Left ventricle myocardium superior (tissue), 1 donor: ENCODE results near the gene OPRL1. TPM values are rescaled to one million over a fixed set of nuclear protein-coding genes. Genes with fewer than 3 reads are reported as not detected.
"Not testable (repeated sequence)": the region's sequence is repeated elsewhere in the genome, so short reads cannot be mapped to it uniquely, and the experiment has no call there.

Experiments used
- ATAC-seq: fragments of 200-7000 bp; cut with Tn5 transposase; one replicate; pipeline ENCODE4 v1.9.1; 2020; ENCODE audit warnings: mild to moderate bottlenecking, moderate library complexity
- DNase-seq: peaks from one replicate; pipeline ENCODE4 v3.0.0-alpha.2; 2020
- intact Hi-C: fragments of 100-400 bp; cut with micrococcal nuclease; formaldehyde crosslinking; loops from one replicate; pipeline ENCODE4 v1.11.0; 2022
- total RNA-seq: library from RNA; stranded (reverse); fragmentation: NEBNext Ultra II Directional; extraction: Animal tissue kit (Norgen Biotek cat#: 25700); gene quantifications from one replicate; pipeline ENCODE4 v1.2.1, GENCODE V29; 2021
- donor health status: DM: no; HTN: yes; CAD: no; lungs with severe emphysema.

OPRL1 gene
- total RNA-seq, 1 donor from 2014 or later: 0.27 TPM

GRCh38 chr20:64109831-64110391 is 30.0 kb downstream of the OPRL1 start:
- peak; percentile 20 for DNase-seq
- ATAC-seq: no peak
- intact Hi-C loops: no loop called here

DNA sequence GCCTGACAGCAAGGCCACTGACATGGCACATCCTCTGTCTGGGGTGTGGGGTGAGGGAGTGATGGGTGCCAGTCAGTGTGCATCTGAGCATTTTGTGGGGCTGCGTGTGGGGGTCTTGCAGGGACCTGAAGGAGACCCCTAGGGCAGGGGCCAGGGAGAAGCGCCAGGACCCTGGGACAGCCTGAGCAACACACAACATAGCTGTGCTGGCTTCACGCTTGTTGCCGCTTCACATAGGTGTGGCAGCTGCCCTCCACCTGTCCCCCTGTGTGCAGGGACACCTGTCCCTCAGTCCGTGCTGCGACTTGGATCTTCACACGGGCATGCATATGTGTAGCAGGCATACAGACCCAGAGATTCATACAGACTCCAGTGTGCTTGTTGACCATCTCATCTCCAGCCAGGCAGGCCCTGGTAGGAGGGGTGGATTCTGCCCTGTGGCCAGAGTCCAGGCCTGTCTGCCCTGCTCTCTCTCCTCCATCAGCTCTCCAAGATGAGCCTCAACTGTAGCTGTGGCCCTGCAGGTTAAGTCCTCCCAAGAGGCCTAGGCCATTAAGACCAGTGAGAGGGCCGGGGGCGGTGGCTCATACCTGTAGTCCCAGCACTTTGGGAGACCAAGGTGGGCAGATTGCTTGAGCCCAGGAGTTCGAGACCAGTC is 30.7 kb downstream of the OPRL1 start:
- intact Hi-C loops: no loop called here
- ATAC-seq: no peak
- DNase-seq: peak; percentile 20

GRCh38 chr20:64111841-64112641 is 32.2 kb downstream of the OPRL1 start:
- intact Hi-C loops: no loop called here
- DNase-seq (peak; percentile 21), ATAC-seq (no peak)

GRCh38 chr20:64112691-64113443 is 33.0 kb downstream of the OPRL1 start:
- intact Hi-C loops: no loop called here
- DNase-seq: peak; percentile 14
- ATAC-seq: no peak

DNA sequence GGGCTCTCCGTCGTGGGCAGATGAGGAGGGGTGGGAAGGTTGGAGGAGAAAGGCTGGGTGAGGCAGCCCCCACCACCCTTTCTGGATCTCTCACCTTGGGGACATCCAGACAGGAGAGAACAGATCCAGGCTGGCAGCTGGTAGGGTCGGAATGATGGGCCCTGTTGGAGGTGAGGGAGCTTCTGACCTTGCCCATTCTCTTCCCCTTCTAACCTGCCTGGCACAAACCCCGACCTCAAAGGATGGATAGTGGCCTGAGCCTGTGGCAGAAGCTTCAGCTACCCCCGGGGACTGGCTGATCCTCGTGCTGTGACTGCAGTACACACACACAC is 33.5 kb downstream of the OPRL1 start:
- DNase-seq: no peak
- intact Hi-C loops: no loop called here

DNA sequence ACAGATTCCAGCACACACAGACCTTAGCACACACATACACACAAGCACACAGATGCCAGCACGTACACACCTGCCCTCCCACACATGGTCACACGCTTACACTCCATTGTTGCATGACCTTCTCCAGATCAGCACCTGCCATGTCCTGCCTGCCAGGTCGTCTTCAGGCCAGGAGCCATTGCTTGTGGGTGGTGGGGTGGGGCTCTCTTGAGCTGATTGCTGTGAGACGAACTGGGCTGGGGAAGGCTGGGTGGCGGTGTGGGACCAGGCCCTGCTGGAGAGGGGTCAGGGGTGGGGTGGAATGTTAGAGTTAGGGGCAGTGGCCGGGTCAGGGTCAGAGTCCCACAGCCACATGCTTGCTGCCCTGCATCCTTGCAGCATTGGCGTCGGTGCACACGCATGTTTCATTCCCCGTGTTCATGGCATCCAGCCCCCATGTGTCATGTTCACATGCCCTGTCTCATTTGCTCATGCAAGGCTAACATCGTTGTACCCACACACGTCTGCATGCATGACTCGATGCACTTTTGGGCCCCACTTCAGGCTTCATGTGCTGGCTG is 34.0 kb downstream of the OPRL1 start:
- intact Hi-C loops: no loop called here
- no peak for ATAC-seq
- peak; percentile 20 for DNase-seq

More for the DNA sequence above, 33.5 kb downstream of the OPRL1 start:
- ATAC-seq: no peak

GRCh38 chr20:64114356-64114971 is 34.6 kb downstream of the OPRL1 start:
- peak; percentile 7 for DNase-seq
- no peak for ATAC-seq
- intact Hi-C loops: no loop called here

GRCh38 chr20:64115171-64115911 is 35.5 kb downstream of the OPRL1 start:
- DNase-seq (peak; percentile 15), ATAC-seq (no peak)
- intact Hi-C loops: no loop called here

DNA sequence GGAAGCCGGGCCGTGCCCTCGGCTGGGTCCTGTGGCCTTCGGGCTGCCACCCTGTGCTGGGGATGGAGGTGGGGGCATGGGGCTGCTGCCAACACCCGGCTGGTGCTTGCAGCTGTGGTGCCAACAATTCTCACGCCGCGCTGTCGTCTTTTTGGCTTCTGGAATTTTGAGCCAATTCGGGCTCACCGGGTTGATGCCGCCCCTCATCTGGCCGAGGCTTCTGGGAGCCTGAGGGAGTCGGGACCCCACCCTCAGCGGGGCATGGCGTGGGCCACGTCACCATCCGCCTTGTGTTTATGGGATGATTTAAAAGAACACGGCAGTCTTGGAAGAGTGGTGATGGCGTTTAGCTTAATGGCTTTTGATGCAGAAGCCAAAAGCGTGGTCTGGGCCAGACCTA is 36.1 kb downstream of the OPRL1 start:
- intact Hi-C loops: no loop called here
- no peak for ATAC-seq

DNA sequence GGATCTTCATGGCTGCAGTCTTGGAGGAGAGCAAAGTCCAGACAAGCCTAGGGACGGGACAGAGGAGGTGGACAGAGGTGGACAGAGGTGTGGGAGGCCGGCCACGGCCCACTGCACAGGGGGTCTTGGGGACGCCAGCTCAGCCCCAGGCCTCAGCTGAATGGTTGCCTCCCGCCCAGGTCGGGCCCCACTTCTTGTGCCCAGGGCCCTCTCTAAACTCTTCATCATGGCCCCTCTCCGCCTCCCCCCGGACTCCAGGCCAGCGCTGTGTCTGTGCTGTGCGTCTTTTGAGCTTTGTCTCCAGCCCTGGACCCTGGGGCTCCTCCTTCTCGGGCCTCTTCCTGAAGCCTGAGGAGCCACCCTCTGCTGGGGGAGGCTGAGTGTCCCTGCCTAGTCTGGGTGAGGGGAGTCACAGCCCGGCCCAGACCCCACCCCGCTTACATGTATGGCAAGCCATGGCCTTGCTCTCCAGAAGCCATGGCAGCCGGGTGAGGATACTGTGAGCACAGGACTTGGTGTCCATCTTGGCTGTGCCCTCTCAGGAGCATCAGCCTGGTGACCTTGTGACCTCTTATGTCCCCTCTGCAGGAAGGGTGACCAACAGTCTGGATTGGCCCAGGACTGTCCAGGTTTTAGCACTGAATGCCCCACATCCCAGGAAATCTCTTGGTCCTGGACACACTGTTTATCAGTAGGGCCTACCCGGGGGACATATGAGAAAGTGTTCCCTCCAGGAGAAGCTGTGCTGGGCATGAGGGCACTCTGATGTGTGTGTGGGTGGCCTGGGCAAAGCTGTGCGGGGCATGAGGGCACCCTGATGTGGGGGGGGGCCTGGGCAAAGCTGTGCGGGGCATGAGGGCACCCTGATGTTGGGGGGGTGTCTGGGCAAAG is 36.9 kb downstream of the OPRL1 start:
- intact Hi-C loops: no loop called here
- DNase-seq (peak; percentile 15), ATAC-seq (no peak)

More for the DNA sequence above, 36.1 kb downstream of the OPRL1 start:
- DNase-seq: peak; percentile 25

GRCh38 chr20:64117432-64117777 is 37.5 kb downstream of the OPRL1 start:
- ATAC-seq, intact Hi-C loops, DNase-seq: not testable (repeated sequence)

GRCh38 chr20:64119301-64119680 is 39.4 kb downstream of the OPRL1 start:
- DNase-seq (no peak), ATAC-seq (no peak)
- intact Hi-C loops: no loop called here

- intact Hi-C loops: no loop called here
- DNase-seq (peak; percentile 24), ATAC-seq (no peak)
These were observed 39.9 kb downstream of the OPRL1 start for GRCh38 chr20:64119681-64120341.

DNA sequence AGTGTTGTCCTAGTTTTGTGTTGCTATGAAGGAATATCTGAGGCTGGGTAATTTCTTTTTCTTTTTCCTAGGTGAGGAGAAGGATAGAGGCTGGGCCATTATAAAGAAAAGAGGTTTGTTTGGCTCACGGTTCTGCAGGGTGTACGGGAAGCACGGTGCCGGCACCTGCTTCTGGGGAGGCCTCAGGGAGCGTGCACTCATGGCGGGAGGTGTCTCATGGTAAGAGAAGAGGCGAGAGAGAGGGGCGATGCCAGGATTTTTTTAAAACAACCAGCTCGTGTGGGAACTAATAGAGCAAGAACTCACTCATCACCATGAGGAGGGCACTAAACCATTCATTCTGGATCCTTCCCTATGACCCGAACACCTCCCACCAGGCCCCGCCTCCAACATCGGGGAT is 41.7 kb downstream of the OPRL1 start:
- intact Hi-C loops: no loop called here
- no peak for ATAC-seq
- peak; percentile 17 for DNase-seq

DNA sequence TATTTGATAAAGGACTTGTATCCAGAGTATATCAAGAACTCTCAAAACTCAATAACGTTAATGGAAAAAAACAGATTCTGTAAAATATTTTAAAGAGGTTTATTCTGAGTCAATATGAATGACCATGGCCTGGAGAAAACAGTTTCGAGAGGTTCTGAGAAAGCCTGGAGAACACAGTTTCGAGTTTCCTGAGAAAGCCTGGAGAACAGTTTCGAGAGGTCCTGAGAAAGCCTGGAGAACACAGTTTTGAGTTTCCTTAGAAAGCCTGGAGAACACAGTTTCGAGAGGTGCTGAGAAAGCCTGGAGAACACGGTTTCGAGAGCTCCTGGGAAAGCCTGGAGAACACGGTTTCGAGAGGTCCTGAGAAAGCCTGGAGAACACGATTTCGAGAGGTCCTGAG is 43.0 kb downstream of the OPRL1 start:
- DNase-seq, intact Hi-C loops, ATAC-seq: not testable (repeated sequence)

- intact Hi-C loops, ATAC-seq, DNase-seq: not testable (repeated sequence)
These were observed 43.6 kb downstream of the OPRL1 start for GRCh38 chr20:64123517-64123916.
